ENCODE measurements around the gene ROBO1. TPM values are rescaled to one million over a fixed set of nuclear protein-coding genes. Genes with fewer than 3 reads are reported as not detected.

The ROBO1 gene
- total and polyA plus RNA-seq, 2 experiments from 2014 or later: 29.3 to 171 TPM

DNA sequence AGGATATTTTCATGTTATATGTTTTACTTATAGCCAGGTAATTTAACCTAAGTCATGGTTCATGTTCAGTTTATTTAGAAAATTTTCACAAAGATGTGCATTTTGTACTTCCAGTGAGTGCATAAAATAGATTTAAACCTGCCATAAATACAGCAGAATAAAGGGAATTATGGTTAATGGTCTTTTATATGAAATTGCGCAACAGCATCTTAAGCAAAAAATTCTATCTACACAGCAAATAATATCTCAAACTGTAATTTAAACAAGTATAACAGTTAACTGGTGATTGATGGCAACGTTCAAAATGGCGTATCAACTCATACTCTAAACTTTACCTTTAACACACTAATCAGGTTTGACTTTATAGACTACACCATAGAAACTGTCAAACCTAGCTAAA is 97.6 kb downstream of the ROBO1 start:
- no peaks in the 10 kb centered on the region for H3K36me3 ChIP-seq
- H3K4me1 ChIP-seq (ENCODE audit: low read depth): no peaks in the 10 kb centered on the region
- DNase-seq (ENCODE audit: low read depth in 1 of 2, low spot score in 1 of 2): no peak
- no peaks in the 10 kb centered on the region for H3K9me3 ChIP-seq (ENCODE audit: low read depth)
- no peak overlapping the region for H3K27ac ChIP-seq
- TF ChIP-seq, protein P1, sequence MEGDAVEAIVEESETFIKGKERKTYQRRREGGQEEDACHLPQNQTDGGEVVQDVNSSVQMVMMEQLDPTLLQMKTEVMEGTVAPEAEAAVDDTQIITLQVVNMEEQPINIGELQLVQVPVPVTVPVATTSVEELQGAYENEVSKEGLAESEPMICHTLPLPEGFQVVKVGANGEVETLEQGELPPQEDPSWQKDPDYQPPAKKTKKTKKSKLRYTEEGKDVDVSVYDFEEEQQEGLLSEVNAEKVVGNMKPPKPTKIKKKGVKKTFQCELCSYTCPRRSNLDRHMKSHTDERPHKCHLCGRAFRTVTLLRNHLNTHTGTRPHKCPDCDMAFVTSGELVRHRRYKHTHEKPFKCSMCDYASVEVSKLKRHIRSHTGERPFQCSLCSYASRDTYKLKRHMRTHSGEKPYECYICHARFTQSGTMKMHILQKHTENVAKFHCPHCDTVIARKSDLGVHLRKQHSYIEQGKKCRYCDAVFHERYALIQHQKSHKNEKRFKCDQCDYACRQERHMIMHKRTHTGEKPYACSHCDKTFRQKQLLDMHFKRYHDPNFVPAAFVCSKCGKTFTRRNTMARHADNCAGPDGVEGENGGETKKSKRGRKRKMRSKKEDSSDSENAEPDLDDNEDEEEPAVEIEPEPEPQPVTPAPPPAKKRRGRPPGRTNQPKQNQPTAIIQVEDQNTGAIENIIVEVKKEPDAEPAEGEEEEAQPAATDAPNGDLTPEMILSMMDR (IDR thresholded peaks at IDR 0.05; ENCODE audit: low read depth, low read length): no peak
- H3K4me3 ChIP-seq: no peak overlapping the region
- H3K27me3 ChIP-seq: no peaks in the 10 kb centered on the region

DNA sequence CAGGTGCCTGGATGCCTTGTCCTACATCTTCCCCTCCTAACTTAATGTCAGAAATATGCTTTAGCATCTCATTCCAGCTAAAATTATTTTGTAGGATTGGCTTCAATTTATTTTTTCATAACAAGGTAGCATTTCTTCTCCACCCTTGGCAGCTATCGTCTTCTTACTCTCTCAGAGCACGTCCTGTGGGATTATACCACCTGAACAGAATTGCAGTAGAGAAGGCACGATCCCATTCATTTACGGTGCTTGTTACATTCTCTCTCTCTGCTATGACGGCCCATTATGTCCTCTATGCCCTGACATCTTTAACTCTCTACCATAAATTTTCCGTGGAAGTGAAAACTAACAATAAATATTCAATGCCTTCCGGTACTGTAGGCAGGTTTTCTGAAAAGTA is 103.3 kb downstream of the ROBO1 start:
- Histone ChIP-seq H3K27ac (no peak overlapping the region), H3K9me3 (ENCODE audit: low read depth) (no peaks in the 10 kb centered on the region), H3K4me1 (ENCODE audit: low read depth) (no peaks in the 10 kb centered on the region), H3K36me3 (no peaks in the 10 kb centered on the region), H3K27me3 (no peaks in the 10 kb centered on the region), H3K4me3 (no peak overlapping the region)
- TF ChIP-seq, protein P1 (IDR thresholded peaks at IDR 0.05; ENCODE audit: low read depth, low read length): no peak
- no peak for DNase-seq (ENCODE audit: low read depth in 1 of 2, low spot score in 1 of 2)

DNA sequence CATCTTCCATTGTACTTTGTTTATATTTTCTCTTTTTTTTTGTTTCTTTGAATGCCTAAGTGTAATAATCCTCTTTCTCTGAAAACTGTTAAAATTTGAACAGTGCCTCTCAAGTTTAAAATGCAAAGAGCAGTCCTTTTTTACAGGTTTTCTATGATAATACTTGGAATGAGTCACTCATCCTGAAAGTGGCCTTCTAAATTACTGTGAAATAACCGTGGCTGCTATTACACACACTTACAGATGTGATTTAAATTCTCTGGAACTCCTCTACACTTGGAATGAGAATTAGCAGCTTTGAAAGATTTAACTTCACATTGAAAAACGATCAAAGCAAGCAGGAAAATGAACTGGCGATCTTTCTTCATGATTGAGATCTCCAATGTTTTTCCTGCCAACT is 105.9 kb downstream of the ROBO1 start:
- DNase-seq (ENCODE audit: low read depth in 1 of 2, low spot score in 1 of 2): no peak
- H3K27ac ChIP-seq: no peak overlapping the region
- no peaks in the 10 kb centered on the region for H3K36me3 ChIP-seq

DNA sequence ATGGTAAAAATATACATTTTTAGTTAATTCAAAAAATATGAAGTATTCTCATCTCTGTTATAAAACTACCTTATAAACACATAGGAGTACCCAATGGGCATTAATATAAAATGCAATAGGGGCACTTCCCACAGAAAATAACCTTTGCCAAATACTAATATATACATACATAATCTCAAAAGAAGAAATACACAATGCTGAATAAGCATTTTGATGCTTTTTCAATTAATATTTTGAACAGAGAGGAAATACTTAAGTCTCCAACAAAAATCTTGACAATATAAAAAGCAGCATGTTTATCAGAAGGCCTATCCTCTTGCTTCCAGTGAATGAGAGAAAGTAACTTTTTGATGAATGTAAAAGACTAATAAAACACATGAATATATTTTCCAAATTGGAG is 110.7 kb downstream of the ROBO1 start:
- no peaks in the 10 kb centered on the region for H3K9me3 ChIP-seq (ENCODE audit: low read depth)
- TF ChIP-seq, protein P1 (IDR thresholded peaks at IDR 0.05; ENCODE audit: low read depth, low read length): no peak
- H3K4me1 ChIP-seq (ENCODE audit: low read depth): no peaks in the 10 kb centered on the region
- no peaks in the 10 kb centered on the region for H3K36me3 ChIP-seq
- H3K4me3 ChIP-seq: no peak overlapping the region
- no peak overlapping the region for H3K27ac ChIP-seq
- no peak for DNase-seq (ENCODE audit: low read depth in 1 of 2, low spot score in 1 of 2)
- H3K27me3 ChIP-seq: no peaks in the 10 kb centered on the region

More for the DNA sequence above, 105.9 kb downstream of the ROBO1 start:
- Histone ChIP-seq H3K4me3 (no peak overlapping the region), H3K27me3 (no peaks in the 10 kb centered on the region), H3K9me3 (ENCODE audit: low read depth) (no peaks in the 10 kb centered on the region), H3K4me1 (ENCODE audit: low read depth) (no peaks in the 10 kb centered on the region)
- TF ChIP-seq, protein P1 (IDR thresholded peaks at IDR 0.05; ENCODE audit: low read depth, low read length): no peak

DNA sequence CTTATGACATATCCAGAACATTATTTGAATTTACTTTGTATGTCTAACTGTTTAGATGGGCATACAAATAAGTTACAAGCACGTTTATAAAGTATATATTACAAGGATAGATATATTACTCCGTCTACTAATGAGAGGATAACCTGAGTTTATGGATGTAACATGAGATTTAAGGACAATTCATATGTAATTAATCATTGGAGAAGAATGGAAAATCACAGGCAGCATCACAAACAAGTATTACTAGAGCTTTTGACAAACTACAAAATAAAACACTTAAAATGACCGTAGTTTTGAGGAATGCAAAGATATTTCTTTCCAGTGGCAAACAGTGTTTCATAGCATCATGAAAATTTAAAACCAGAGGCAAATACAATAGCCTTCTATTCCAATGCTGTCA is 113.8 kb downstream of the ROBO1 start:
- Histone ChIP-seq H3K4me1 (ENCODE audit: low read depth) (no peaks in the 10 kb centered on the region), H3K27ac (no peak overlapping the region), H3K9me3 (ENCODE audit: low read depth) (no peaks in the 10 kb centered on the region), H3K27me3 (no peaks in the 10 kb centered on the region), H3K4me3 (no peak overlapping the region), H3K36me3 (no peaks in the 10 kb centered on the region)
- TF ChIP-seq, protein P1 (IDR thresholded peaks at IDR 0.05; ENCODE audit: low read depth, low read length): no peak
- no peak for DNase-seq (ENCODE audit: low read depth in 1 of 2, low spot score in 1 of 2)

Measured in cardiac muscle cell (in vitro differentiated cells and primary cell).